Right atrium auricular region (tissue), 2 donors: ENCODE measurements around the gene TSPAN5. TPM values are rescaled to one million over a fixed set of nuclear protein-coding genes. Genes with fewer than 3 reads are reported as not detected.
"Not testable (repeated sequence)": the region's sequence is repeated elsewhere in the genome, so short reads cannot be mapped to it uniquely, and the experiment has no call there.

Source experiments
- DNase-seq: peaks from one replicate; pipeline ENCODE4 v3.0.0-alpha.2; 2019; ENCODE audit warnings: low spot score
- H3K27ac ChIP-seq, 2 donors: fragments of 200-600 bp; sonication (generic); 1 replicate in 1 of 2; 2 replicates in 1 of 2; pipeline ENCODE4 v1.5.1; 2016 to 2019
- H3K27me3 ChIP-seq, 2 donors: fragments of 200-600 bp; sonication (generic); one replicate each; pipeline versions ENCODE4 v1.5.1 to v1.6.0; 2017 to 2019
- H3K36me3 ChIP-seq: fragments of 200-600 bp; sonication (generic); one replicate; pipeline ENCODE4 v1.5.1; 2016
- H3K4me1 ChIP-seq, 2 donors: fragments of 200-600 bp; sonication (generic); one replicate each; pipeline versions ENCODE4 v1.5.1 to v1.6.0; 2017 to 2019
- H3K4me3 ChIP-seq, 2 donors: fragments of 200-600 bp; sonication (generic); 1 replicate in 1 of 2; 2 replicates in 1 of 2; pipeline ENCODE4 v1.5.1; 2017 to 2019; ENCODE audit warnings: mild to moderate bottlenecking in 1 of 2, moderate library complexity in 1 of 2
- H3K9me3 ChIP-seq, 2 donors: fragments of 200-600 bp; sonication (generic); one replicate each; pipeline ENCODE4 v1.5.1; 2019
- total RNA-seq, 2 donors: library from RNA; depleted of rRNA; stranded (reverse); fragments of >200 nt; gene quantifications; one replicate each; pipeline ENCODE4 v1.1.0, GENCODE V29; 2016
- TF ChIP-seq, protein P1 (sequence below), 2 donors: fragments of 200-600 bp; sonication (generic); IDR thresholded peaks; one replicate each; pipeline ENCODE4 v1.5.1; 2019; ENCODE audit warnings: antibody characterized with exemption in 2 of 2

The TSPAN5 gene
- total RNA-seq, 2 donors from 2014 or later, result 1.8 to 5.7 TPM

DNA sequence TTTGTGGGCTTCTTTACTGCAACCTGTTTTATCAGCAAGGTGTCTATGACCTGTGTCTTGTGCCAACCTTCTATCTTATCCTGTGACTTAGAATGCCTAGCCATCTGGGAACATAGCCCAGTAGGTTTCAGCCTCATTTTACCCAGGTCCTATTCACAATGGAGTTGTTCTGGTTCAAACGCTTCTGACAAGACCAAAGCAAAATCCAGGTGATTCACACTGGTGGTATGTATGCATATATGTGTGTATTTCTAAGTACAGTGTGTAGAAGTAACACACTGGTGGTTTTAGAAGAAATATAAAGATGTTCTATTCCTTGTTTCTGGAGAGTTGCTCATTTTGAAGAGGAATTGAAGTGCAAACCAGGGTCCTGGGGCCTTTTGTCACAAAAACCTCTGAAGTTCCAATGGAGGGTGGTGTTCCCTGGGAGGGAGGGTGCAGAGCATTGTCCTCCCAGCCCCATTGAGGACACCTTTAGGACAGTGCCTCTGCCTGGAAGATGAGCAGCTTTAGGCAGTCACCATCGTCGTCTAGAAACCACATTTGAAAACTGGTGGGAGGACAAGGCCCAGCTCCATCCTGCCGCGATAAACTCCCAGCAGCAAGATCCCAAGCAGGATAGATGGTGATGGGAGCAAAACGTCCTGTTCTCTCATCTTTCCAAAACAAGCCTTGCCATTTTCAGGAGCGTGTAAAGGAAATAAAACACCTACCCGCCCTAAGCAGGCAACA lies 191.4 kb downstream of the TSPAN5 start:
- TF ChIP-seq, protein P1, sequence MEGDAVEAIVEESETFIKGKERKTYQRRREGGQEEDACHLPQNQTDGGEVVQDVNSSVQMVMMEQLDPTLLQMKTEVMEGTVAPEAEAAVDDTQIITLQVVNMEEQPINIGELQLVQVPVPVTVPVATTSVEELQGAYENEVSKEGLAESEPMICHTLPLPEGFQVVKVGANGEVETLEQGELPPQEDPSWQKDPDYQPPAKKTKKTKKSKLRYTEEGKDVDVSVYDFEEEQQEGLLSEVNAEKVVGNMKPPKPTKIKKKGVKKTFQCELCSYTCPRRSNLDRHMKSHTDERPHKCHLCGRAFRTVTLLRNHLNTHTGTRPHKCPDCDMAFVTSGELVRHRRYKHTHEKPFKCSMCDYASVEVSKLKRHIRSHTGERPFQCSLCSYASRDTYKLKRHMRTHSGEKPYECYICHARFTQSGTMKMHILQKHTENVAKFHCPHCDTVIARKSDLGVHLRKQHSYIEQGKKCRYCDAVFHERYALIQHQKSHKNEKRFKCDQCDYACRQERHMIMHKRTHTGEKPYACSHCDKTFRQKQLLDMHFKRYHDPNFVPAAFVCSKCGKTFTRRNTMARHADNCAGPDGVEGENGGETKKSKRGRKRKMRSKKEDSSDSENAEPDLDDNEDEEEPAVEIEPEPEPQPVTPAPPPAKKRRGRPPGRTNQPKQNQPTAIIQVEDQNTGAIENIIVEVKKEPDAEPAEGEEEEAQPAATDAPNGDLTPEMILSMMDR (IDR thresholded peaks at IDR 0.05), result no peak
- Histone ChIP-seq H3K4me1 (peaks cover 0 to 17% of the 10 kb centered on the region in 2 donors), H3K9me3 (no peaks in the 10 kb centered on the region), H3K4me3 (no peak overlapping the region), H3K36me3 (no peaks in the 10 kb centered on the region), H3K27ac (no peak overlapping the region), H3K27me3 (no peaks in the 10 kb centered on the region)
- no peak for DNase-seq

DNA sequence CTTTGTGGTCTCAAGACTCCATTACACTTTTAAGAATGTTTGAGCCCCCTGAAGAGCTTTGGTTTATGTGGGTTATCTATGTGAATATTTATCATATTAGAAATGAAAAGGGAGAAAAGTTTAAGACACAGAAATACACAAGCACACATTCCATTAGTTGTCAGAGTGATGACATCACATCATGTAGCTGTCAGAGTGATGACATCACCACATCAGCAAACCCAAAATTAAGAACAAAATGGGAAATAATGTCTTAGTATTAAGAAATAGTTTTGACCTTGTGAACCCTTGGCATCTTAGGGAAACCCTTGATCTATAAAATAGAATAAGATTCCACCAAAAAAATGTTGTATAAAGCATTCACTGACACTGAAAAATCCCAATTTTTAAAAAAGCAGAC lies 195.9 kb downstream of the TSPAN5 start:
- no peaks in the 10 kb centered on the region for H3K27me3 ChIP-seq
- H3K27ac ChIP-seq, result no peak overlapping the region
- H3K4me3 ChIP-seq, result no peak overlapping the region
- DNase-seq, result no peak
- H3K36me3 ChIP-seq, result no peaks in the 10 kb centered on the region
- TF ChIP-seq, protein P1 (IDR thresholded peaks at IDR 0.05), result no peak
- H3K4me1 ChIP-seq, result peaks cover 0 to 3% of the 10 kb centered on the region in 2 donors
- H3K9me3 ChIP-seq, result no peaks in the 10 kb centered on the region

DNA sequence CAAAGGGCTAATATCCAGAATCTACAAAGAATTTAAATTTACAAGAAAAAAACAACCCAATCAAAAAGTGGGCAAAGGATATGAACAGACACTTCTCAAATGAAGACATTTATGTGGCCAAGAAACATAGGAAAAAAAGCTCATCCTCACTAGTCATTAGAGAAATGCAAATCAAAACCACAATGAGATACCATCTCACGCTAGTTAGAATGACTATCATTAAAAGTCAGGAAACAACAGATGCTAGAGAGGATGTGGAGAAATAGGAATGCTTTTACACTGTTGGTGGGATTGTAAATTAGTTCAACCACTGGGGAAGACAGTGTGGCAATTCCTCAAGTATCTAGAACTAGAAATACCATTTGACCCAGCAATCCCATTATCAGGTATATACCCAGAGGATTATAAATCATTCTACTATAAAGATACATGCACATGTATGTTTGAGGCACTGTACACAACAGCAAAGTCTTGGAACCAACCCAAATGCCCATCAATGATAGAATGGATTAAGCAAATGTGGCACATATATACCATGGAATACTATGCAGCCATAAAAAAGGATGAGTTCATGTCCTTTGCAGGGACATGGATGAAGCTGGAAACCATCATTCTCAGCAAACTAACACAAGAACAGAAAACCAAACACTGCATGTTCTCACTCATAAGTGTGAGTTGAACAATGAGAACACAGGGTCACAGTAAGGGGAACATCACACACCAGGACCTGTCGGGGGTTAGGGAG lies 197.1 kb downstream of the TSPAN5 start:
- not testable (repeated sequence) for H3K27me3 ChIP-seq, H3K27ac ChIP-seq, H3K36me3 ChIP-seq, H3K4me3 ChIP-seq, DNase-seq, H3K9me3 ChIP-seq, H3K4me1 ChIP-seq

DNA sequence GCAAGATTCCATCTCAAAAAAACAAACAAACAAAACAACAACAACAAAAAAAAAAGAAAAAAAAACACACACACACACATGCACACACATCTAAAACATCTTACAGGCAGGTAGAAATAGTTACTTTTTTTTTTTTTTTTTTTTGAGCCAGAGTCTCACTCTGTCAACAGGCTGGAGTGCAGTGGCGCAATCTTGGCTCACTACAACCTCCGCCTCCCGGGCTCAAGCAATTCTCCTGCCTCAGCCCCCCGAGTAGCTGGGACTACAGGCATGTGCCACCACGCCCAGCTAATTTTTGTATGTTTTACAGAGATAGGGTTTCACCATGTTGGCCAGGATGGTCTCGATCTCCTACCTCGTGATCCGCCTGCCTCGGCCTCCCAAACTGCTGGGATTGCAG lies 201.0 kb downstream of the TSPAN5 start:
- H3K9me3 ChIP-seq, H3K4me3 ChIP-seq, H3K36me3 ChIP-seq: not testable (repeated sequence)

DNA sequence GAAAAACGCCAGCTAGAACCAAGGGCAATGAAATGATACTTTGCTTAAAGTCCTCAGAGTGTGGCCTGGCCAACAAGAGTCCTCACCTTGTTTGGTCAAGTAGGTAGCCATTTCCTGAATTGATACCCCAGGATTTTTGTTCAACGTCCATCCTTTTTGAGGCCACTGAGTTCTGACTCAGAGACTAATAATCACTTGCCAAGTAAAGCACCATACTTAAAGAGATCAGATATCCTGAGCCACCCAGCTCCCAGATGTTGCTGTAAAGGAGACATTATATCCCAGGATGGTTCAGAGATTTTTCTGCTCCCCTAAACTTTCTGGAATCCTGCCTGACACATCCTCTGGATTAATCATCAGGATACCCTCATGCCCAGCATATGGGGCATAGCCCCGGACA lies 206.3 kb downstream of the TSPAN5 start:
- Histone ChIP-seq H3K36me3 (no peaks in the 10 kb centered on the region), H3K4me3 (no peak overlapping the region), H3K4me1 (no peaks in the 10 kb centered on the region), H3K27ac (no peak overlapping the region), H3K9me3 (peaks cover 0 to 11% of the 10 kb centered on the region in 2 donors), H3K27me3 (no peaks in the 10 kb centered on the region)
- DNase-seq, result no peak
- TF ChIP-seq, protein P1 (IDR thresholded peaks at IDR 0.05), result no peak

More for the DNA sequence above, 201.0 kb downstream of the TSPAN5 start:
- not testable (repeated sequence) for H3K27ac ChIP-seq, DNase-seq, H3K4me1 ChIP-seq, H3K27me3 ChIP-seq

DNA sequence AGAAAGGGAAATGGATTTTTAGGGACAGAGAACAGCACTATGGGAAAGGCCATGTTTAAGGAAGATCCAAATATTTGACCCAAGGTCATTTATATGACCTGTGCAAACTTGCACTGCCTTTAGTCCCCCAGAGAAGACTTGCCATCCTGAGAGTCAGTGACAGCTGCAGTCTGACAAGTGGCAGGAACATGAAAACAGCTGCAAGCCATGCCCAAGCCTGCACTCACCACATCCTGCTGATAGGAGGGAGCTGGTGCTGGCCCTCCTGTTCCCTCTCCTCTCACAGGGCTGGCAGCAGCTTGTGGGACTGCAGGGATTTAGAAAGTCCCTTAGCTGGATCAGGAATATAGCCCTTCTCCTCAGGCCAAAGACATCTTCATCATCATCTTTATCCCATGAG lies 209.5 kb downstream of the TSPAN5 start:
- TF ChIP-seq, protein P1 (IDR thresholded peaks at IDR 0.05), result no peak
- no peak overlapping the region for H3K27ac ChIP-seq
- H3K36me3 ChIP-seq, result no peaks in the 10 kb centered on the region
- peaks cover 0 to 11% of the 10 kb centered on the region in 2 donors for H3K9me3 ChIP-seq
- H3K27me3 ChIP-seq, result no peaks in the 10 kb centered on the region
- H3K4me1 ChIP-seq, result no peaks in the 10 kb centered on the region
- no peak overlapping the region for H3K4me3 ChIP-seq
- DNase-seq, result no peak
